Cardiac muscle cell (in vitro differentiated cells and primary cell): ENCODE results near the gene CHCHD3. TPM values are rescaled to one million over a fixed set of nuclear protein-coding genes. Genes with fewer than 3 reads are reported as not detected.

Experiments
- DNase-seq, 2 donors: peaks; one replicate each; pipeline versions ENCODE4 v3.0.0 to v3.0.0-alpha.2; 2010 to 2017; ENCODE audit warnings: low read depth in 1 of 2, low spot score in 1 of 2
- H3K27ac ChIP-seq: fragments of 200-600 bp; sonication (generic); 2 replicates; pipeline ENCODE4 v1.5.1; 2016
- H3K27me3 ChIP-seq: fragments of 200-600 bp; sonication (generic); 2 replicates; pipeline ENCODE4 v1.6.0; 2016; ENCODE audit warnings: control low read depth
- H3K36me3 ChIP-seq: fragments of 200-600 bp; sonication (generic); 2 replicates; pipeline ENCODE4 v1.5.1; 2016; ENCODE audit warnings: control low read depth
- H3K4me1 ChIP-seq: fragments of 200-600 bp; sonication (generic); 2 replicates; pipeline ENCODE4 v1.8.1; 2017; ENCODE audit warnings: low read depth, mild to moderate bottlenecking, mixed run types
- H3K4me3 ChIP-seq: fragments of 200-600 bp; sonication (generic); 2 replicates; pipeline ENCODE4 v1.5.1; 2016; ENCODE audit warnings: mild to moderate bottlenecking
- H3K9me3 ChIP-seq: fragments of 200-600 bp; sonication (generic); 2 replicates; pipeline ENCODE4 v1.5.1; 2017; ENCODE audit warnings: low read depth, mild to moderate bottlenecking, control low read depth
- CTCF ChIP-seq: IDR thresholded peaks from 2 replicates; pipeline ENCODE4 v1.5.1; 2012; ENCODE audit warnings: low read depth, mild to moderate bottlenecking, low read length
- polyA plus RNA-seq: library from polyadenylated mRNA; unstranded; fragments of >200 nt; fragmentation: Nextera tagmentation; extraction: Ambion mirVana; gene quantifications from 2 replicates; pipeline ENCODE4 v1.2.1, GENCODE V29; 2016
- total RNA-seq: library from RNA; depleted of rRNA; stranded (reverse); fragments of >200 nt; gene quantifications from 2 replicates; pipeline ENCODE4 v1.2.3, GENCODE V29; 2016

Gene CHCHD3
- total and polyA plus RNA-seq, 2 experiments from 2014 or later = 95.1 to 127 TPM

- Histone ChIP-seq H3K36me3 (no peaks in the 10 kb centered on the region), H3K4me3 (no peak overlapping the region), H3K27ac (no peak overlapping the region), H3K9me3 (no peaks in the 10 kb centered on the region), H3K4me1 (no peaks in the 10 kb centered on the region), H3K27me3 (no peaks in the 10 kb centered on the region)
- no peak for TF ChIP-seq CTCF
- no peak for DNase-seq
These were observed 222.7 kb downstream of the CHCHD3 start for GRCh38 chr7:132859199-132859598.

DNA sequence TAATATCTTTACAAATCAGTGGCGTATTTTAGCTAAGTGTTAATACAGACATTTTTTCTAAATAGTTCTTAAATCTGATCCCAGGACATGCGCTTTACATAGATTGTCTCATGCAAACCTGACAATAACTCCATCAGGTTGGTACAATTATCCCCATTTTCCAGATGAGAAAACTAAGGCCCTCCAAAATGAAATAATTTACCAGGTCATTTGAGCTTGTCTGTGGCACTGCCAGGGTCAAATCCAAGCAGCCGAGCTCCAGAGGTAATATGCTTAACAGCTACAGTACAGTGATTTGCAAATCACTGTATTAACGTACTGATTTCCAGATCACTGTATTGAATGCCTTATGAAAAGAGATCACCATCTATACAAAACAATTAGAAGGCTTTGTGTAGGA, 223.1 kb downstream of the CHCHD3 start:
- TF ChIP-seq CTCF = no peak
- no peak overlapping the region for H3K27ac ChIP-seq
- H3K36me3 ChIP-seq = no peaks in the 10 kb centered on the region
- DNase-seq = no peak
- H3K4me3 ChIP-seq = no peak overlapping the region
- no peaks in the 10 kb centered on the region for H3K4me1 ChIP-seq
- no peaks in the 10 kb centered on the region for H3K27me3 ChIP-seq
- no peaks in the 10 kb centered on the region for H3K9me3 ChIP-seq

DNA sequence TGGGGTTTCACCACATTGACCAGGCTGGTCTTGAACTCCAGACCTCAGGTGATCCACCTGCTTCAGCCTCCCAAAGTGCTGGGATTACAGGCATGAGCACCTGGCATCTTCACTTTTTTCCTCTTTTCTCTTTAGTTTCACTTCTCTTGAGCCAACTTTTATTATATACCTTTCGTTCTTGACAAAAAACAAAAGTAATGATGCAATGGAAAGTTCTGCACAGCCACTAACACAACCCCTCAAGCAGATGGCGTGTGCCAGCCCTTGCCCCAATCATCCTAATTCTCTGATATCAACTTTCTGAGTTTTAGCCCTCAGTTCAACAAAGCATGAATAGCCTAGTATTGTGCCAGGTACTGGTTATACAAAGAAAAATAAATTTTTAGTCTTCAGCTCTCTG, 223.6 kb downstream of the CHCHD3 start:
- Histone ChIP-seq H3K9me3 (no peaks in the 10 kb centered on the region), H3K4me3 (no peak overlapping the region), H3K36me3 (no peaks in the 10 kb centered on the region), H3K27ac (no peak overlapping the region), H3K27me3 (no peaks in the 10 kb centered on the region), H3K4me1 (no peaks in the 10 kb centered on the region)
- TF ChIP-seq CTCF = no peak
- no peak for DNase-seq

DNA sequence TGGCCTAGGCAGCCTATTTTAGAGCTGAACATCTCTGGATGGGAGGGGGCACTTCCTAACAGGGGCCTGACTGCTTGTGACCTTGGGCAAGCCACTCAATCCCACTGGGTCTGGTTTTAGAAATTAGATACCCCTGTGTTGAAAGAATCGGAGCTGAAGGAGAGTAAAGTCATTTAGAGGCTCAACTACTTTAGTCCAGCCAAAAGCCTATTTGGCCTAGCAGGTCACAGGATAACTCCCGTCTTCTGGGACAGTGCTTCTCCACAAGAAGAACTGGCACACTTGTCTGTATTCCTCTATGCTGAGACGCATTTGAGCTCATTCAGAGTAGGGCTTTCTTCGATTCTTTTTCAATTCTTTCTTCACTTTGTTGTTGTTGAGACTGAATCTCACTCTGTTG, 224.2 kb downstream of the CHCHD3 start:
- Histone ChIP-seq H3K27ac (no peak overlapping the region), H3K9me3 (no peaks in the 10 kb centered on the region), H3K36me3 (no peaks in the 10 kb centered on the region), H3K4me1 (no peaks in the 10 kb centered on the region), H3K27me3 (no peaks in the 10 kb centered on the region), H3K4me3 (no peak overlapping the region)
- no peak for TF ChIP-seq CTCF
- no peak for DNase-seq

DNA sequence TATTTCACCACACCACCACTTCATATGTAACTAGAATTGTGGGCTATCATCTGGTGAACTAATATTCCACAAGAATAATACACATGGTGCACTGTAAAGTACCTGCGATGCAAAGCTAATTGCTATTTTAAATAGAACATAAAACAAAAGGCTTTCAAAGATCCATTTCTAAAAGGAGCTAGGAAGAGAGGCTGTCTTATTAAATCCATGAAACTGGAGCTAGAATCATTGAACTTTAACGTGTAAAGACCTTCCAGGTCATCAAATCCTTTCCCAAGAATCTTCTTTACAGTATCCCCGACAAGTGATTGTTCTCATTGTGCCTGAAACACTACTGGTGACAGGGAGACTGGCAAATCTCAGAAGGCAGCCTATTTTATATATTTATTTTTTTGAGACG, 224.9 kb downstream of the CHCHD3 start:
- Histone ChIP-seq H3K27ac (no peak overlapping the region), H3K27me3 (no peaks in the 10 kb centered on the region), H3K4me1 (no peaks in the 10 kb centered on the region), H3K9me3 (no peaks in the 10 kb centered on the region), H3K36me3 (no peaks in the 10 kb centered on the region), H3K4me3 (no peak overlapping the region)
- no peak for DNase-seq
- TF ChIP-seq CTCF = no peak

DNA sequence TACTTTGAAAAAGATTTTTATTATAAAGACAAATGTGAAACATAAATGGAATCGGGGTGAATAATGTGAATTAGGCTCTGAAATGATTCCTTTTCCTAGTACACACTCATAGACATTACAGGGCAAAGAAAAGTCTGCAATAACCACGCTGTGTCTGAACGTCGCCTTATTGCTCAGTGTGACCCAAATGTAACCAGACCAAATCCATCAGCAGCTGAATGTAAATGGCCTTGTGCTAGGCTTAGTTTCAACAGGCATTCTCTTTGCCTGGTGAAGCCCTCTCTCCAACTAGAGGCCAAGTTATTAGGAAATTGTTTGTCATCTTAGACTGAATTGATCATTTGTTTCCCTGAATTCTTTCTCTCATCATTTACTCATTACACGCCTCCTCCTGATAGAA, 225.5 kb downstream of the CHCHD3 start:
- no peak for TF ChIP-seq CTCF
- Histone ChIP-seq H3K9me3 (no peaks in the 10 kb centered on the region), H3K4me3 (no peak overlapping the region), H3K27me3 (no peaks in the 10 kb centered on the region), H3K4me1 (no peaks in the 10 kb centered on the region), H3K27ac (no peak overlapping the region), H3K36me3 (no peaks in the 10 kb centered on the region)
- DNase-seq = no peak
